Activated CD4-positive, alpha-beta memory T cell treated with anti-CD3 and anti-CD28 coated beads for 36 hours (primary cell): ENCODE data around the gene PPFIBP2. TPM values are rescaled to one million over a fixed set of nuclear protein-coding genes. Genes with fewer than 3 reads are reported as not detected.

Experiments
- CTCF ChIA-PET: fragments of 350-600 bp; sonication (Branson Sonifier 250); formaldehyde crosslinking; loops from one replicate; lab custom pipeline; 2021; ENCODE audit warnings: antibody characterized with exemption, inconsistent platforms; lab: Charles Lee
- POLR2A ChIA-PET: fragments of 350-600 bp; sonication (Branson Sonifier 250); formaldehyde crosslinking; loops from one replicate; lab custom pipeline; 2021; ENCODE audit warnings: antibody characterized with exemption; lab: Charles Lee
- DNase-seq: peaks from one replicate; pipeline ENCODE4 v3.0.0-alpha.2; 2020
- H3K27ac Mint-ChIP-seq: one replicate; pipeline ENCODE4 v1.8.0; 2021; ENCODE audit warnings: mixed read lengths
- H3K27me3 Mint-ChIP-seq: one replicate; pipeline ENCODE4 v1.8.0; 2021; ENCODE audit warnings: mixed read lengths
- H3K36me3 Mint-ChIP-seq: one replicate; pipeline ENCODE4 v1.8.0; 2021; ENCODE audit warnings: mixed read lengths
- H3K4me1 Mint-ChIP-seq: one replicate; pipeline ENCODE4 v1.8.0; 2021; ENCODE audit warnings: low read depth, mixed read lengths
- H3K4me3 Mint-ChIP-seq: one replicate; pipeline ENCODE4 v1.8.0; 2021; ENCODE audit warnings: mild to moderate bottlenecking, mixed read lengths
- H3K9me3 Mint-ChIP-seq: one replicate; pipeline ENCODE4 v1.8.0; 2021; ENCODE audit warnings: mixed read lengths
- intact Hi-C: fragments of 100-400 bp; cut with micrococcal nuclease; formaldehyde crosslinking; loops from one replicate; pipeline ENCODE4 v1.15.1; 2023
- total RNA-seq, 2 experiments: library from RNA; stranded (reverse); gene quantifications; one replicate each; pipeline ENCODE4 v1.2.3, GENCODE V29; 2021

Gene PPFIBP2
- total RNA-seq, 2 experiments from 2014 or later = 8.8 to 9.2 TPM

DNA sequence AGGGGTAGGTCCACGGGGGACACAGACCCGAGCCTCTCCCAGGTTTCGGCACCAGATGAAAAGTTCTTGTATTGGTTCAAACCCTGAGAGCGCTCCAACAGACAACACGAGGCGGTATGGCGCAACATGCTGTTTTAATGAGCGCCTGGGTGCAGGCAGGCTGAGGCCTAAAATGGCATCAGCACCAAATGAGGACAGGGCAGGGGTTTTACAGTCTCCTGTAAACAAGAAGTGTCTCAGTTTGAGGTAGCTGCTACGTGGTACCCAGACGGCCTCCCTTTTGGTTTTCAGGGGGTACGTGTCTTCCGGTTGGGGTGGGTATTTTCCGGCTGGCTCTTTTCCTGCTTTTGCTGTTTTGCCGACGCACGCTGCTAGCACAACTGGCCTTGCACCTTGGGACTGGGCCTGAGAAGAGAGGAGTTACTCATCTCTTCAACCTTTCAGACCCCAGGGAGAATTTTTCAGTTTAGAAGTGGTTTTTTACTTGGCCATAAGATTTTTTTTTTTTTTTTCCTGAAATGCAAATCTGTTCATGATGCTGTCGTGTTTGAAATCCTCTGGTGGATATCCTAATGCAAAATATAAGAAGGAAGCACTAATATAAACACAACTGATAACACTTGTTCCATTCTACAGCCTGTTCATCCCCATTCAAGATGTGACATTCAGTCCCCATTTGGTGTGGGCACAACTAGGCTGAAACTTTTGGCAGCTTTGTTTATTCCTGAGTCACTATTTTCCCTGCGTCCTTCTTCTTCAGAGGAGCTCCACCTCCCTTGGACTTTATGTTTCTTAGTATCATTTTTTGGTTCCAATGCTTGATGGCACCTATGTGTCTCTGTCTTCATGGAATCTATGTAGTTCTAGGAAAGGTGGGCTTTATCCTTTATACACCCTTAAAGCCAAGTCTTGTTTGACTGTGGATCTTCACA lies 6.5 kb downstream of the PPFIBP2 start:
- ChIA-PET CTCF (interaction anchor here (0.9 to 5.2 kb wide), 4 partner anchors 7 to 167 kb away, joined by 3 to 34 read pairs (median 6); partner anchors contain the start of gene PPFIBP2), POLR2A (no interaction called here)
- no peak for DNase-seq
- intact Hi-C loops = no loop called here
- no peak overlapping the region for H3K4me3 Mint-ChIP-seq
- H3K9me3 Mint-ChIP-seq = no peaks in the 10 kb centered on the region
- H3K27ac Mint-ChIP-seq = peak overlapping the region; percentile 71
- no peaks in the 10 kb centered on the region for H3K36me3 Mint-ChIP-seq
- H3K4me1 Mint-ChIP-seq = peaks cover 31% of the 10 kb centered on the region
- H3K27me3 Mint-ChIP-seq = no peaks in the 10 kb centered on the region

- Mint-ChIP-seq H3K27ac (no peak overlapping the region), H3K4me3 (no peak overlapping the region), H3K36me3 (no peaks in the 10 kb centered on the region), H3K4me1 (peaks cover 30% of the 10 kb centered on the region), H3K9me3 (no peaks in the 10 kb centered on the region), H3K27me3 (no peaks in the 10 kb centered on the region)
- CTCF ChIA-PET = interaction anchor here (0.9 to 5.2 kb wide), 8 partner anchors 8 to 174 kb away, joined by 3 to 34 read pairs (median 5); partner anchors contain the start of gene PPFIBP2
- no peak for DNase-seq
- intact Hi-C loops = no loop called here
- POLR2A ChIA-PET = no interaction called here
These were observed 7.2 kb downstream of the PPFIBP2 start for GRCh38 chr11:7520981-7521487.

GRCh38 chr11:7522121-7522520 lies 8.3 kb downstream of the PPFIBP2 start:
- ChIA-PET CTCF (interaction anchor here (1.3 to 5.2 kb wide), 8 partner anchors 9 to 173 kb away, joined by 3 to 34 read pairs (median 5); partner anchors contain the start of gene PPFIBP2), POLR2A (no interaction called here)
- Mint-ChIP-seq H3K27ac (no peak overlapping the region), H3K4me1 (peaks cover 32% of the 10 kb centered on the region), H3K9me3 (no peaks in the 10 kb centered on the region), H3K4me3 (no peak overlapping the region), H3K27me3 (no peaks in the 10 kb centered on the region), H3K36me3 (no peaks in the 10 kb centered on the region)
- no peak for DNase-seq
- intact Hi-C loops = no loop called here

GRCh38 chr11:7522546-7522945 lies 8.7 kb downstream of the PPFIBP2 start:
- DNase-seq = no peak
- Mint-ChIP-seq H3K4me3 (no peak overlapping the region), H3K27me3 (no peaks in the 10 kb centered on the region), H3K36me3 (no peaks in the 10 kb centered on the region), H3K4me1 (peaks cover 36% of the 10 kb centered on the region), H3K9me3 (no peaks in the 10 kb centered on the region), H3K27ac (no peak overlapping the region)
- ChIA-PET POLR2A (no interaction called here), CTCF (interaction anchor here (1.3 to 5.2 kb wide), 5 partner anchors 10 to 26 kb away, joined by 3 to 34 read pairs (median 4); partner anchors contain the start of gene PPFIBP2)
- intact Hi-C loops = no loop called here

- no peaks in the 10 kb centered on the region for H3K9me3 Mint-ChIP-seq
- DNase-seq = no peak
- no peak overlapping the region for H3K4me3 Mint-ChIP-seq
- no peak overlapping the region for H3K27ac Mint-ChIP-seq
- no peaks in the 10 kb centered on the region for H3K27me3 Mint-ChIP-seq
- H3K36me3 Mint-ChIP-seq = no peaks in the 10 kb centered on the region
- ChIA-PET CTCF (interaction anchor here (1.3 to 5.2 kb wide), 3 partner anchors 11 to 36 kb away, joined by 3 to 34 read pairs (median 3); partner anchors contain the start of gene PPFIBP2), POLR2A (no interaction called here)
- peaks cover 46% of the 10 kb centered on the region for H3K4me1 Mint-ChIP-seq
- intact Hi-C loops = no loop called here
These were observed 9.8 kb downstream of the PPFIBP2 start for GRCh38 chr11:7523416-7524210.

- Mint-ChIP-seq H3K27ac (no peak overlapping the region), H3K36me3 (no peaks in the 10 kb centered on the region), H3K4me1 (peaks cover 55% of the 10 kb centered on the region), H3K9me3 (no peaks in the 10 kb centered on the region), H3K4me3 (no peak overlapping the region), H3K27me3 (no peaks in the 10 kb centered on the region)
- intact Hi-C loops = no loop called here
- POLR2A ChIA-PET = no interaction called here
- DNase-seq = no peak
- CTCF ChIA-PET = interaction anchor here (0.7 to 5.2 kb wide), 3 partner anchors 12 to 140 kb away, joined by 3 to 34 read pairs (median 3); partner anchors contain the start of gene PPFIBP2
These were observed 10.8 kb downstream of the PPFIBP2 start for GRCh38 chr11:7524462-7525235.

DNA sequence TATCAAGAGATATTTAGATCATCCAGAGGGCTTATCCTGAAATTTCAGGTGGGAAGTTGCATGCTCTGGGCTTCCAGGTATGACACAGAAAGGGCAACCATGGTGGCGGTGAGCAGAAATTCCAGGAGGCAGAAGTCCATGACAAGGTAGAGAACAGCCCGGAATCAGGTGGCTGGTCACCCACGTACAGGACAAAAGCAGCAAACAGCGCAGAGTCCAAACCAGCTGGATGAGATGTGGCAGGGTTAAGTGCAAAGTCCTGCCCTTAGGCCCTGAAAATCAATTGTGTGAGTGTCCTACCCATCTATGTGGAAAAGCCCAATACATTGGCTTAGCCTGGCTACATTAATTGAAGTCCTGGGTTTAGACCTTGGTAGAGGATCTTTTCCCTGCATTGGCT lies 11.6 kb downstream of the PPFIBP2 start:
- CTCF ChIA-PET = interaction anchor here (1.3 to 5.2 kb wide), 2 partner anchors 12 to 34 kb away, joined by 3 to 34 read pairs; partner anchors contain the start of gene PPFIBP2
- Mint-ChIP-seq H3K9me3 (no peaks in the 10 kb centered on the region), H3K4me3 (no peak overlapping the region), H3K27ac (no peak overlapping the region), H3K36me3 (no peaks in the 10 kb centered on the region), H3K27me3 (no peaks in the 10 kb centered on the region), H3K4me1 (peaks cover 57% of the 10 kb centered on the region)
- POLR2A ChIA-PET = no interaction called here
- intact Hi-C loops = no loop called here
- DNase-seq = no peak

DNA sequence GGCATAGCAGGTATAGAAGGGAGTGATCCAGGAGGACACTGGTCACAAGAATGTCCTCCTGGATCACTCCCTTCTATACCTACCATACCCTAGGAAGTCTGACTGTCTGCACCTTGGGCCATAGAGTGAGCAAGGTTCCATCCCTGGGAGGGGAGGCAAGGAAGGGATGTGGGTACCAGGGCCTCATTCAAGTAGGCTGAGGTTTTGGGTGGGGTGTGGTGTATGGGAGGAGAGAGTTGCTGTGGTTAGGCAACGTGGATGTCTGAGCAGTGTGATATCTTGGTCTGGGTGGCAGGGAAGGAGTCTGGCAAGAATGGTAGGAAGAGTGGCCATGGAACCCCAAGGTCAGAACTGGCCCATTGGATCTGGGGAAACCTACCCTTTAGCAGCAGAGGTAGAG lies 13.2 kb downstream of the PPFIBP2 start:
- ChIA-PET POLR2A (no interaction called here), CTCF (interaction anchor here (1.3 kb wide), 1 partner anchor 14 kb away, joined by 5 read pairs; no protein-coding TSS in a partner anchor)
- Mint-ChIP-seq H3K27me3 (no peaks in the 10 kb centered on the region), H3K36me3 (no peaks in the 10 kb centered on the region), H3K4me1 (peaks cover 67% of the 10 kb centered on the region), H3K27ac (peak overlapping the region; percentile 25), H3K9me3 (no peaks in the 10 kb centered on the region), H3K4me3 (no peak overlapping the region)
- intact Hi-C loops = no loop called here
- DNase-seq = peak; percentile 62

GRCh38 chr11:7528514-7529049 lies 14.8 kb downstream of the PPFIBP2 start:
- CTCF ChIA-PET = interaction anchor here (1.1 kb wide), 1 partner anchor 15 kb away, joined by 3 read pairs; the partner anchor contains the start of gene PPFIBP2
- intact Hi-C loops = no loop called here
- Mint-ChIP-seq H3K27ac (no peak overlapping the region), H3K27me3 (no peaks in the 10 kb centered on the region), H3K4me1 (peaks cover 68% of the 10 kb centered on the region), H3K9me3 (no peaks in the 10 kb centered on the region), H3K36me3 (no peaks in the 10 kb centered on the region), H3K4me3 (no peak overlapping the region)
- POLR2A ChIA-PET = no interaction called here
- DNase-seq = no peak

- Mint-ChIP-seq H3K27me3 (no peaks in the 10 kb centered on the region), H3K36me3 (no peaks in the 10 kb centered on the region), H3K9me3 (no peaks in the 10 kb centered on the region), H3K27ac (no peak overlapping the region), H3K4me1 (peaks cover 68% of the 10 kb centered on the region), H3K4me3 (no peak overlapping the region)
- CTCF ChIA-PET = interaction anchor here (0.8 kb wide), 1 partner anchor 165 kb away, joined by 3 read pairs; no protein-coding TSS in a partner anchor
- intact Hi-C loops = no loop called here
- no peak for DNase-seq
- POLR2A ChIA-PET = no interaction called here
These were observed 16.3 kb downstream of the PPFIBP2 start for GRCh38 chr11:7530013-7530640.
